AG04450 (cell line): Measurements from ENCODE around the gene SMIM41. TPM values are rescaled to one million over a fixed set of nuclear protein-coding genes. Genes with fewer than 3 reads are reported as not detected.

Source experiments
- CTCF ChIA-PET: fragments of 300-600, 350-600 bp; formaldehyde crosslinking; extraction: SDS; loops from one replicate; lab custom pipeline; 2022; ENCODE audit warnings: antibody characterized with exemption, inconsistent platforms; lab: Charles Lee
- POLR2A ChIA-PET: fragments of 350-600 bp; formaldehyde crosslinking; extraction: SDS; loops from one replicate; lab custom pipeline; 2021; ENCODE audit warnings: antibody characterized with exemption, inconsistent platforms; lab: Yijun Ruan, JAX
- DNase-seq: peaks from one replicate; pipeline ENCODE4 v3.0.0-alpha.2; 2011; ENCODE audit warnings: low read depth, low spot score
- H3K27ac ChIP-seq: one replicate; pipeline ENCODE4 v1.5.1; 2012; ENCODE audit warnings: low read depth, low read length, control low read depth
- H3K27me3 ChIP-seq: one replicate; pipeline ENCODE4 v1.6.0; 2012; ENCODE audit warnings: low read length; ENCODE audit not compliant: control insufficient read depth, insufficient read depth
- H3K4me3 ChIP-seq: 2 replicates; pipeline ENCODE4 v1.5.1; 2011; ENCODE audit warnings: mild to moderate bottlenecking, low read depth, low read length, control low read depth
- H3K9me3 ChIP-seq: 2 replicates; pipeline ENCODE4 v1.5.1; 2012; ENCODE audit warnings: low read length; ENCODE audit not compliant: control insufficient read depth, insufficient read depth
- polyA plus RNA-seq: library from polyadenylated mRNA; depleted of rRNA; stranded (reverse); fragments of >200 nt; gene quantifications from 2 replicates; pipeline ENCODE4 v1.2.3, GENCODE V29; 2011
- TF ChIP-seq, protein P1 (sequence below): IDR thresholded peaks from 2 replicates; pipeline ENCODE4 v1.5.1; 2011; ENCODE audit warnings: low read depth, low read length, control low read depth, inconsistent platforms

SMIM41 gene
- polyA plus RNA-seq, 1 experiment: not detected

DNA sequence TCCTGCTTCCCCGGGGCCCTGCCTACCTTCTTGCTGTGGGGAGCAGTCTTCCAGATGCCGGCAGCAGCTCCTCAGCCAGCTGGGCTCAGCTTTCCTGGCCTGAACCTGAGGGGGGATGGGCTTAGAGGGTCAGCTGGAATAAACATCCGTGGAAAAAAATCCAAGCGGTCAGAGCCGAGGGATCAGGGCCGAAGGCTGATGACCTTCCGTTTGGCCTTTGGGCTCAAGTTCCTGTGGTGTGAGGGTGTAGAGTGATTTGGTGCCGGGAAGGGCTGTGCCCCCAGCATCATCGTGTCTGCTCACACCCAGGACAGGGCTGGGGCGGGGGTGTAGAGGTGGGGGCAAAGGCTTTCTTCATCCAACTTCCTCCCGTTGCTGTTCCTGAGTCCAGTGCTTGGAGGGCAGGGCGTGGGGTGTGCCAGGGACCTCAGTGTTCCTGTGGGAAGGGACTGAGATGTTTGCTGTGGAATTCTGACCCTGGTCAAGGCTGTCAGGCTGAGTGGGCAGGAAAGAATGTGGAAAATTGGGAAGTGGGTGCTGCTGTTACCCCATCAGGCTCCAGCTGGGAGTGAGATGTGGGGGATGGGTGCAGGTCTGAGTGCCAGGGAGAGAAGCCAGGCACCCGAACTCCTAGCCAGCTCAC lies 2.6 kb downstream of the SMIM41 start:
- CTCF ChIA-PET: interaction anchor here (0.7 to 31.7 kb wide), 10 partner anchors 8 to 120 kb away, joined by 3 to 624 read pairs (median 6); partner anchors contain the start of gene ATG101
- Histone ChIP-seq H3K27me3 (no peaks in the 10 kb centered on the region), H3K4me3 (peak overlapping the region; percentile 35), H3K9me3 (no peaks in the 10 kb centered on the region; the same call in 1 of the 2 replicates), H3K27ac (peak overlapping the region; percentile 85)
- TF ChIP-seq, protein P1, sequence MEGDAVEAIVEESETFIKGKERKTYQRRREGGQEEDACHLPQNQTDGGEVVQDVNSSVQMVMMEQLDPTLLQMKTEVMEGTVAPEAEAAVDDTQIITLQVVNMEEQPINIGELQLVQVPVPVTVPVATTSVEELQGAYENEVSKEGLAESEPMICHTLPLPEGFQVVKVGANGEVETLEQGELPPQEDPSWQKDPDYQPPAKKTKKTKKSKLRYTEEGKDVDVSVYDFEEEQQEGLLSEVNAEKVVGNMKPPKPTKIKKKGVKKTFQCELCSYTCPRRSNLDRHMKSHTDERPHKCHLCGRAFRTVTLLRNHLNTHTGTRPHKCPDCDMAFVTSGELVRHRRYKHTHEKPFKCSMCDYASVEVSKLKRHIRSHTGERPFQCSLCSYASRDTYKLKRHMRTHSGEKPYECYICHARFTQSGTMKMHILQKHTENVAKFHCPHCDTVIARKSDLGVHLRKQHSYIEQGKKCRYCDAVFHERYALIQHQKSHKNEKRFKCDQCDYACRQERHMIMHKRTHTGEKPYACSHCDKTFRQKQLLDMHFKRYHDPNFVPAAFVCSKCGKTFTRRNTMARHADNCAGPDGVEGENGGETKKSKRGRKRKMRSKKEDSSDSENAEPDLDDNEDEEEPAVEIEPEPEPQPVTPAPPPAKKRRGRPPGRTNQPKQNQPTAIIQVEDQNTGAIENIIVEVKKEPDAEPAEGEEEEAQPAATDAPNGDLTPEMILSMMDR: no peak
- DNase-seq: no peak
- POLR2A ChIA-PET: interaction anchor here (0.6 to 3.6 kb wide), 11 partner anchors 9 to 213 kb away, joined by 3 to 32 read pairs (median 5); partner anchors contain the start of genes ATG101 and NR4A1

DNA sequence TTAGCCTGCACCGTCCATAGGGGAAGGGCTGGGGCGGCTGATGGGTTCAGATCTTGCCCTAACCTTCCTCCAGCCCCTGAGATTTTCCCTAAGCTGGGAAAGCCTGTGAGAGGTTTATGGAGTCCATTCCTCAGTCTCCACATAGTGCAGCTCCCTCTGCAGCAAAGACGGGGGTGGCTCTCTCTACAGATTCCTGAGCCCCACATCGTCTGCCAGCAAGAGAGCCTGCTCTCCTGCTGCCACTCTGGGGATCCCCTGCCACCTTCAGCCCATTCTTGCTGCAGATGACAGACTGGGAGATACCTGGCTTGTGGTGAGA lies 3.1 kb downstream of the SMIM41 start:
- H3K27me3 ChIP-seq: peaks cover 4% of the 10 kb centered on the region
- peak overlapping the region; percentile 85 for H3K27ac ChIP-seq
- H3K4me3 ChIP-seq: no peak overlapping the region
- ChIA-PET CTCF (interaction anchor here (0.6 to 31.7 kb wide), 15 partner anchors 9 to 120 kb away, joined by 3 to 624 read pairs (median 5); partner anchors contain the start of gene ATG101), POLR2A (interaction anchor here (1.0 to 3.6 kb wide), 8 partner anchors 9 to 197 kb away, joined by 3 to 32 read pairs (median 6); partner anchors contain the start of genes ATG101 and NR4A1)
- no peaks in the 10 kb centered on the region; the same call in 1 of the 2 replicates for H3K9me3 ChIP-seq
- TF ChIP-seq, protein P1: no peak
- DNase-seq: no peak

DNA sequence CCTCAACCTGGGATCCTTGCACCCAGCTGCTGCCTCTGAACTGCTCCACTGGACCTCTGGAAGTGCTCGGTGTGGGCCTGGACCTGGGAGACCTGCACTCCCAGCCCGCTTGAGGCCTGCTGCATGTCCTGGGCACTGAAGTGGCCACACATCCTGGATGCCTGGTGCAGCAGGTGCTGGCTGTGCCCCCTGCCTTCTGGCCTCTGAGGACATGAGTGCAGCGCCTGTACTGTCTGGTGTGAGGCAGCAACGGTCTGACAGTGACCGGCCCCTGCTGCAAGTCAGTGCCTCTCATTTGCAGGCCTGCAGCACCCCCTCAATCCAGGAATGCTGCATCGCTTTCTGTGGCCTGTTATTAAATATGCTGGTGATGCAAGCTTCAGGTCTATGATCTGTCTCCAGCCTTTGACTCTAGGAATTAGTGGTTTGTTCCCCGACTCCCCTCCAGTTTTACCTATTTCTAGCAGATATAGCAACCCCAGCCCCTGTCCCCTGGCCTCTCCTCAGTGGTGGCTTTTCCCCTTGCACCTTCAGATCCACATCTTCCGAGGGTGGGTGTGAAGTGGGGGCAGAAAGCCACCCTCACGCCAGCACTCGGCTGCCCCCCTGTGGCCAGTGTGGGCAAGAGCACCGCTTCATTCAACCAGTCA lies 3.6 kb downstream of the SMIM41 start:
- TF ChIP-seq, protein P1: peak; percentile 99
- ChIA-PET CTCF (interaction anchor here (0.6 to 31.7 kb wide), 15 partner anchors 9 to 121 kb away, joined by 3 to 624 read pairs (median 5); partner anchors contain the start of gene ATG101), POLR2A (interaction anchor here (1.0 to 3.6 kb wide), 8 partner anchors 8 to 197 kb away, joined by 3 to 32 read pairs (median 6); partner anchors contain the start of genes ATG101 and NR4A1)
- no peak overlapping the region for H3K4me3 ChIP-seq
- no peak for DNase-seq
- peaks cover 5% of the 10 kb centered on the region for H3K27me3 ChIP-seq
- H3K9me3 ChIP-seq: no peaks in the 10 kb centered on the region; the same call in 1 of the 2 replicates
- H3K27ac ChIP-seq: peak overlapping the region; percentile 85

DNA sequence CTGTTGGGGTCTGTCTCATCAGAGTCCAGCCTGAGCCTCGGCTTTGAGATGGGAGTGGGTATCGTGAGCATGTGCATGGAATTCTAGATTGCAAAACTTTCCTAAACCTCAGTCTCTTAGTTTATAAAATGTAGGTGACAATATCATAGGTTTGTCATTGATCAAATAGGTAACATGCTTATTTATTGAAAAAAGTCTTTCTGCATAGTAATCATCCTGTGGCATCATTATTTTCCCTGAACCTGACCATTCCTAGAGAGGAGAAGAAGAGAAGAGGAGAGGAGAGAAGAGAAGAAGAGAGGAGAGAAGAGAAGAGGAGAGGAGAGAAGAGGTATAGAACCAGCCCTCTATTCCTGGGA lies 4.1 kb downstream of the SMIM41 start:
- CTCF ChIA-PET: interaction anchor here (1.0 to 31.7 kb wide), 11 partner anchors 10 to 91 kb away, joined by 3 to 624 read pairs (median 6); partner anchors contain the start of genes ATG101 and NR4A1
- H3K27me3 ChIP-seq: peaks cover 5% of the 10 kb centered on the region
- no peak overlapping the region for H3K27ac ChIP-seq
- H3K4me3 ChIP-seq: no peak overlapping the region
- TF ChIP-seq, protein P1: no peak
- no peak for DNase-seq
- POLR2A ChIA-PET: interaction anchor here (1.3 to 3.6 kb wide), 6 partner anchors 8 to 58 kb away, joined by 3 to 32 read pairs (median 6); partner anchors contain the start of genes ATG101 and NR4A1
- H3K9me3 ChIP-seq: no peaks in the 10 kb centered on the region; the same call in 1 of the 2 replicates
